Smooth muscle cell (in vitro differentiated cells): ENCODE data around the gene ZBTB17. TPM values are rescaled to one million over a fixed set of nuclear protein-coding genes. Genes with fewer than 3 reads are reported as not detected.
A peak's percentile ranks its signal among the peaks of the same experiment; 100 is the strongest.

Experiments used
- DNase-seq: peaks from one replicate; lab custom pipeline; 2025; ENCODE audit not compliant: unreplicated experiment; lab: John Stamatoyannopoulos, UW
- H2AFZ ChIP-seq: fragments of 200-600 bp; sonication (generic); 2 replicates; pipeline ENCODE4 v1.6.0; 2016; ENCODE audit warnings: antibody characterized with exemption, low read depth, mild to moderate bottlenecking
- H3F3A ChIP-seq: fragments of 200-600 bp; sonication (generic); 2 replicates; pipeline ENCODE4 v1.6.0; 2017; ENCODE audit warnings: antibody characterized with exemption, low read depth
- H3K27ac ChIP-seq: fragments of 200-600 bp; sonication (generic); 2 replicates; pipeline ENCODE4 v1.5.1; 2016; ENCODE audit warnings: low read depth, mild to moderate bottlenecking
- H3K27me3 ChIP-seq: fragments of 200-600 bp; sonication (generic); 2 replicates; pipeline ENCODE4 v1.6.1; 2016; ENCODE audit warnings: low read depth, mild to moderate bottlenecking
- H3K36me3 ChIP-seq: fragments of 200-600 bp; sonication (generic); 2 replicates; pipeline ENCODE4 v1.5.1; 2016; ENCODE audit warnings: low read depth
- H3K4me1 ChIP-seq: fragments of 200-600 bp; sonication (generic); 2 replicates; pipeline ENCODE4 v1.5.1; 2016; ENCODE audit warnings: low read depth
- H3K4me2 ChIP-seq: fragments of 200-600 bp; sonication (generic); 2 replicates; pipeline ENCODE4 v1.6.0; 2016; ENCODE audit warnings: mild to moderate bottlenecking
- H3K4me3 ChIP-seq: fragments of 200-600 bp; sonication (generic); 2 replicates; pipeline ENCODE4 v1.5.1; 2016; ENCODE audit warnings: mild to moderate bottlenecking
- H3K79me2 ChIP-seq: fragments of 200-600 bp; sonication (generic); 2 replicates; pipeline ENCODE4 v1.6.0; 2016; ENCODE audit warnings: low read depth, mild to moderate bottlenecking
- H3K9ac ChIP-seq: fragments of 200-600 bp; sonication (generic); 2 replicates; pipeline ENCODE4 v1.6.0; 2016; ENCODE audit warnings: low read depth
- H3K9me3 ChIP-seq: fragments of 200-600 bp; sonication (generic); replicated peaks from 2 replicates; pipeline ENCODE4 v1.5.1; 2016; ENCODE audit warnings: low read depth
- H4K20me1 ChIP-seq: fragments of 200-600 bp; sonication (generic); 2 replicates; pipeline ENCODE4 v1.6.0; 2016; ENCODE audit warnings: low read depth
- CTCF ChIP-seq: fragments of 200-600 bp; sonication (generic); IDR thresholded peaks from 2 replicates; pipeline ENCODE4 v1.5.1; 2017; ENCODE audit warnings: borderline replicate concordance, mild to moderate bottlenecking, antibody characterized with exemption; ENCODE audit not compliant: insufficient read depth, poor library complexity, severe bottlenecking
- WGBS: methylation state at CpG from one replicate; pipeline ENCODE4 v1.1.7; 2016; ENCODE audit warnings: low lambda C conversion rate; 5-methylcytosine and 5-hydroxymethylcytosine counted together
- polyA plus RNA-seq: library from polyadenylated mRNA; unstranded; fragments of >200 nt; fragmentation: Nextera tagmentation; extraction: Ambion mirVana; gene quantifications from 2 replicates; pipeline ENCODE4 v1.2.1, GENCODE V29; 2016
- total RNA-seq: library from RNA; depleted of rRNA; stranded (reverse); fragments of >200 nt; gene quantifications from 2 replicates; pipeline ENCODE4 v1.2.3, GENCODE V29; 2014

Gene ZBTB17
- total and polyA plus RNA-seq, 2 experiments from 2014 or later = 29.4 to 42.5 TPM

DNA sequence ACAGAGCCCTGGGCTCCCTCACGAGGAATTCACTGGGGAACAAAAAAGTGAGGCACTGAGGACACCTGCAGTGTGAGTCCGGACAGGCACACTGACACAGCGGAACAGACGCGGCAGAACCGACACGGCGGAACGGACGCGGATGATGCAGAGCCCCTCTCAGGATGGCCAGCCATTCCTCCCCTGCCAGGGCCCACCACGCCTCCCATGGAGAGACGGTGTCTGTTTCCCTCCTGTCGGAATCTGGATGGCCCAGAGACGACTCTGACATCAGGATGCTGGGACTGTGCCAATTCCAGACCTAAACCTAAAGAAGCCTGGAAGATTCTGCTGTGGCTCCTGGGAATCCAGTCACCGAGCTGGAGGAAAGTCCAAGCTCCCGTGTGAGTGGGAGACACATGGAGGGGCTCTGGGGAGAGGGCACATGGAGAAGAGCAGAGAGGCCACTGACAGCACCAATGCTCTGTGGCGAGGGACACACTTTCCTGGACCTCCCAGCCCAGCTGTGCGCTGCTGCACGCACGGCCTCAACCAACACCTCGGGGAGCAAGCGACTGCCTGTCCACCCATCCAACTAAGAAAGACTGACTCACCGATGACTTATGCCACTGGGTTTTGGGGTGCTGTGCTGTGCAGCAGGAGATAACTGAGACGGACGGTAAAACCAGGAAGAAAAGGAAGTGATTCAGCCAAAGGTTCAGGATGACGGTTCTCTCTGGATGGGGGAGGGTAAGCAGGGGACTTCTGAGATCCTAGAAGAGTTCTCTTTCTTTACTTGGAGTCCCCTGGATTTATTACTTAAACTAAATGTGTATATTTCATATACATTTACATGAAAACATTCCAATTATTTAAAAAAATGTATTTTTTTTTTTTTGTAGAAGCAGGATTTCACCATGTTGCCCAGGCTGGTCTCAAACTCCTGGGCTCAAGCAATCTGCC, 23.3 kb downstream of the ZBTB17 start:
- 38% methylated on average over 27 of the region's 27 CpGs for WGBS
- H3F3A ChIP-seq = peaks cover 54% of the 10 kb centered on the region
- peak overlapping the region; percentile 81 for H3K4me2 ChIP-seq
- no peaks in the 10 kb centered on the region for H3K27me3 ChIP-seq
- no peak overlapping the region for H2AFZ ChIP-seq
- peak; percentile 30 for DNase-seq
- TF ChIP-seq CTCF = no peak
- H3K36me3 ChIP-seq = no peaks in the 10 kb centered on the region
- peak overlapping the region; percentile 100 for H3K27ac ChIP-seq
- H3K4me3 ChIP-seq = no peak overlapping the region
- H3K4me1 ChIP-seq = peaks cover 55% of the 10 kb centered on the region
- peaks cover 29% of the 10 kb centered on the region for H4K20me1 ChIP-seq
- peak overlapping the region; percentile 81 for H3K9ac ChIP-seq
- H3K9me3 ChIP-seq = no peaks in the 10 kb centered on the region
- H3K79me2 ChIP-seq = peaks cover 45% of the 10 kb centered on the region

- Histone ChIP-seq H3K79me2 (peaks cover 47% of the 10 kb centered on the region), H3K4me2 (peak overlapping the region; percentile 81), H3F3A (peaks cover 57% of the 10 kb centered on the region), H2AFZ (no peak overlapping the region), H3K27ac (peak overlapping the region; percentile 100), H3K4me1 (peaks cover 55% of the 10 kb centered on the region), H4K20me1 (peaks cover 35% of the 10 kb centered on the region), H3K9me3 (no peaks in the 10 kb centered on the region), H3K4me3 (no peak overlapping the region), H3K36me3 (no peaks in the 10 kb centered on the region), H3K9ac (peak overlapping the region; percentile 81), H3K27me3 (no peaks in the 10 kb centered on the region)
- no peak for TF ChIP-seq CTCF
- WGBS = 55% methylated on average over 19 of the region's 23 CpGs
- DNase-seq = peak; percentile 50
Measured at GRCh38 chr1:15951341-15952153, 24.4 kb downstream of the ZBTB17 start.

GRCh38 chr1:15950763-15951295, 25.1 kb downstream of the ZBTB17 start:
- no peaks in the 10 kb centered on the region for H3K36me3 ChIP-seq
- peaks cover 55% of the 10 kb centered on the region for H3K4me1 ChIP-seq
- DNase-seq = peak; percentile 50

More at GRCh38 chr1:15950763-15951295, 25.1 kb downstream of the ZBTB17 start:
- TF ChIP-seq CTCF = no peak
- peak overlapping the region; percentile 100 for H3K27ac ChIP-seq
- peak overlapping the region; percentile 81 for H3K4me2 ChIP-seq
- 22% methylated on average over 10 of the region's 10 CpGs for WGBS
- peaks cover 33% of the 10 kb centered on the region for H4K20me1 ChIP-seq
- no peaks in the 10 kb centered on the region for H3K9me3 ChIP-seq
- H3K9ac ChIP-seq = peak overlapping the region; percentile 87
- H3F3A ChIP-seq = peaks cover 53% of the 10 kb centered on the region
- H3K79me2 ChIP-seq = peaks cover 47% of the 10 kb centered on the region
- H2AFZ ChIP-seq = no peak overlapping the region
- H3K4me3 ChIP-seq = no peak overlapping the region
- H3K27me3 ChIP-seq = no peaks in the 10 kb centered on the region
